HG02763 (cell line): ENCODE data around the gene OPCML.

Source experiments
- ATAC-seq: cut with Tn5 transposase; IDR thresholded peaks from one replicate; pipeline ENCODE4 v1.9.1; 2021; ENCODE audit warnings: mild to moderate bottlenecking, moderate library complexity; ENCODE audit not compliant: unreplicated experiment

The OPCML gene

GRCh38 chr11:133202816-133203215, 329.5 kb downstream of the OPCML start:
- no peak for ATAC-seq

DNA sequence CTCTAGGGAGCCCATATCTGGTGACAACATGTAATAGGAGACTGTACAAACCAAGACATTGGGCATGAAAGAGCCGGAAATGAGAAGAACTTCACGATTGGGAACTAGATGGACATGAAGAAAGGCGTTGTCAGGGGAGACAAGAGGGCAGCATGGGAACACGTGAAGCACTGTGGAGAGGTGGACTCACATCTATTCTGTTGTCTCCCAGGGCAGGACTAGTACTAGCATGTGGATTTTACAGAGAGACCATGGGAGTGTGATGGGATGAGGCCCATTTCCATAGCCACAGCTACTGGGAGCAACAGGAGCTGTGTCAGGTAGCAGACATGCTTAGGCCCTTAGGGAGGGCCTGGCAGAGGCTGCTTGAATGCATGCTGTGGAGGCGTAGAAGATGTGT, 333.9 kb downstream of the OPCML start:
- no peak for ATAC-seq

- no peak for ATAC-seq
Measured at GRCh38 chr11:133197425-133197824, 334.9 kb downstream of the OPCML start.

DNA sequence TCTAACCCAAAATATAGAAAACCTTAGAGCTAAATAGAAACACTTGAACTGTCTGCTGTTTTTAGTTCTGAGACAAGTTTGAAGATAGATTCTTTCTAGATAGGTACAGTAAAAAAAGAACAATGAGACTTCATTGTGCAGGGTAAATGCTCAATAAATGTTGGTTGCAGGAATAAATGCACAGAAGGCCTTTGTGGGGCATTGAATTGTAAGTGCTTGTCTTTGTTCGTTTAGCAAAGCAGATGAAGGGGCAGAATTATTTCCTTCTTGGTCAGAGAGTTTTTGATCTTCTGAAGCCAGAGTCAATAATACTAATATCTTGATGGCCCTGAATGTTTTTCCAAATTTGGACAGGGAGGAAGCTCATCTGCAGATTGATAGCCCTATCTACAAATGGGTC, 340.4 kb downstream of the OPCML start:
- ATAC-seq: no peak

DNA sequence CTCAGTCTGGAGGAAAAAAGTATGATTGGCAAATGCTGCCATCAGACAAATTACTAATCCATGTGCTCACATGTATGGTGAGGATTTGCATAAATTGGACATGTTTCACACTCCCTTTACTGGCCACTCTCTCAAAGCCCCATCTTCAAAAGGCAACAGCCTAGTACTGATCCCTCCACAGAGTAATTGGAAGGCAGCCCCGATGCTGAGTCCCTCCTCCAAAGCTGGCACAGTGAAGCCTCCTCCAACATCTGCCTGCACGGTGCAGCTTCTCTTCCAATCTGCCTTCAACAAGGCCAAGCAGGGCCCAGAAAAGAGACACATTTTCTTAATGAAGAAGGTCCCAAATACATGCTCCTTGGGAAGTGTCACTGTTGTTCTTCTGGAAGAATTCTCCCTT, 350.6 kb downstream of the OPCML start:
- no peak for ATAC-seq

- no peak for ATAC-seq
Measured at GRCh38 chr11:133181066-133181465, 351.2 kb downstream of the OPCML start.

- ATAC-seq: no peak
Measured at GRCh38 chr11:133180201-133180600, 352.1 kb downstream of the OPCML start.

DNA sequence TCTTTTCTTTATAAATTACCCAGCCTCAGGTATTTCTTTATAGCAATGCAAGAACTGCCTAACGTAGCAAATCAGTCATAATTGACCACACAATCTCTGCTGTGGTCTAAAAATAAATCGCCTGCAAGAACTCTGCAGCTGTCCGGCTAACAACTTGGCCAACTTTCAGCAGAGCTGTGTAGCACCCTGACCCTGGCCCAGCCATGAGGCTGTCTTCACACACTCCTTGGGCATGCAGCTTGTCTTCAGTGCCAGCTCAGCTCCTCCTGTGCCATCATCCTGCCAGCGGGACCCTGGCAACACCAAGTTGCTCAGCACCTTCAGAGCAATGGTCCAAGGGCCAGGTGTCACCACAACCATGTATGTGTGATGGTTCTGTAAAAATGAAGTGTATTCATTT, 355.6 kb downstream of the OPCML start:
- no peak for ATAC-seq

DNA sequence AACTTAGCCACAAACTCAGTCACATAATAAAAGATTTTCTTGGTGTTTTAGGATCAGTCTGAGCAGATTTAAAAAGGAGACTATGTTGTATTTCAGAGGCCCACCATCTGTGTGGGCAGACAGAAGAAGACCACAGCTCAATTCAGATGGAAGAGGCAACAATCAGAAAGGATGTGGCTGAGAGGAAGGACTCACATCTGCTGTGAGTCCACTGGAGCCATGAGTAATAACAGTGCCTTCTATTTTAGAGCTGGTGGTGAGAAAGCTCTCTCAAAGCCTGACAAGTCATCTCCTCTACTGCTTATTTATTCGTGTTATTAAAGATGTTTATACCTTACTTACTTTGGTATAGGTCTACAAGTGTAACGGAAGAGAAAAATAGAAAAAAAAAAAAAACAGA, 357.2 kb downstream of the OPCML start:
- no peak for ATAC-seq

- ATAC-seq: no peak
Measured at GRCh38 chr11:133173810-133174412, 358.4 kb downstream of the OPCML start.

GRCh38 chr11:133172349-133172748, 360.0 kb downstream of the OPCML start:
- ATAC-seq: no peak

DNA sequence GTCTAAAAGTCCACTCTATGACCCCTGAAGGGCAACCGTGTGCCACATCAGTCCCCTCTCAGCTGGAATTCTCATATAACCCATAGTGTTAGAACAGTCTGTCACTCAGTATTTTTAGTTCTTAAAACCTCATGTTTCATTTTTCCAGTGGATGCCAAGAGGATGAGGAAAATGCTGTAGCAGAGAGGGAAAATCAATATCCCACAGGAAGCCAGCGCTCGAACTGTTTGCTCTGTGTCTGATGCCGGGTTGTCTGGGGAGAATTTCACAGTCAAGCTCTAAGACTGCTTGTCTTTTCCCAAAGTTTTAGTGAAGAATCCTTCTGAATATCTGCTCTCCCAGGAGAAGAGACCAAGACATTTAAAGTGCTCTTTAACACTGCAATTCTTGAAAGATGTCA, 360.9 kb downstream of the OPCML start:
- ATAC-seq: no peak

DNA sequence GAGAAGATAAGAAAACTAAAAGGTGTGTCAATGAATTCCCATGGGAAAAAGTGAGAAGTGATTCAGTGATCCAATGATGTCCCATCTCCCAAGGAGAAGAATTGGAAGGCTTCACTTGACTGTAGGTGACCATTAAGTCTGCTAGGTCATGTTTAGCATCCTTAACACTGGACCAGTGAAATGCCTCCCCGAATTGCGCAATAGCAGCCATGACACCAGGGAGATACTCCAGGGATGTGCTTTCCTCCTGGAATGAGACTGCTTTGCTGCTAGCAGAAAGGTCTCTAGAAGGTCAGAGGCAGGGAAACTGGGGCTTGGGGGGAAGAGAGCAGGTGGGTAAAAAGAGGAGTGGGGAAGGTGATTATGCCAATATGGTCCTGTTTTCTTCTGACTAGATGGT, 364.3 kb downstream of the OPCML start:
- ATAC-seq: no peak

- ATAC-seq: no peak
Measured at GRCh38 chr11:133166662-133167061, 365.6 kb downstream of the OPCML start.

GRCh38 chr11:133164986-133165385, 367.3 kb downstream of the OPCML start:
- no peak for ATAC-seq

DNA sequence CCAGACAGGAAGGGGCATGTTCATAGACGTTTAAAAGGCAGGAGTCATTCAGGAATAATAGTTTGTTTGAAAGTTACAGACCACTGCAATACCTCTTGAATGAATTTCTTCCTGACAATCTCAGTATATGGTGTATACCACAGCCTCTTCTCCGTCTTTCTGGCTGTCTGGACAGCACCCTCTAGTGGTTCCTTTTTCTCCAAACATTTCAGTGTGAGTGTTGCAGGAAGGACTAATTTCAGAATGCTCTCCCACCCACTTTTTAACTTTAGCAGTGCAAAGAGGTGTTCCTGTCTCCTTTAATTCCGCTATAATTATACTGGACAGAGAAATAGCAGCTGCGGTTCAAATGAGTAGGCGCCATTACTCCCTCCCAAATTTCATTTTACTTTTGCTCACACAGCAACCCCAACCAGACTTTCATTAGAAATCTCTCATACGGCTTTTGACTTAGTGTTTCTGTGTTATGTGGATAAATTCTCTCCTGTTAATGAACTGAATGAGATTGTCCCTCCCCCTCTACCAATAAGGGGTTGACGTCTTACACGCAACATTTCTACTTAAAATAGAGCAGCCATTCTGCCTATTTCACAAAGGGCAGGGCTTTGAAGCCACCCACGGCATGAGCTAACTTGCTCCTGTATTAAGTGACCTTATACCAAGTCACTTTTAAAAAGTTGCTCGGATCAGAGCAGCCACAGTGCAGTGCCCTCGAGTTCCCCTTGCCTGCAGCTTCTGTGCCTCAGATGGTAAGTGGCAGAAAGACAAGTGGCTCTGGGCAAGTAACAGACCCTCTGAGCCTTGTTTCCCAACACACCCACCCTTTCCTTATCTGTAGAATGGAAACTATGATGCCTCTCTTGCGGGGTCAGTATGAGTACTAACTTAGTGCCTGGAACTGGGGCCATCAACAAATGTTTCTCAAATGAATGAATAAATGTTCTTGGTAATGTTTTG, 368.6 kb downstream of the OPCML start:
- no peak for ATAC-seq

DNA sequence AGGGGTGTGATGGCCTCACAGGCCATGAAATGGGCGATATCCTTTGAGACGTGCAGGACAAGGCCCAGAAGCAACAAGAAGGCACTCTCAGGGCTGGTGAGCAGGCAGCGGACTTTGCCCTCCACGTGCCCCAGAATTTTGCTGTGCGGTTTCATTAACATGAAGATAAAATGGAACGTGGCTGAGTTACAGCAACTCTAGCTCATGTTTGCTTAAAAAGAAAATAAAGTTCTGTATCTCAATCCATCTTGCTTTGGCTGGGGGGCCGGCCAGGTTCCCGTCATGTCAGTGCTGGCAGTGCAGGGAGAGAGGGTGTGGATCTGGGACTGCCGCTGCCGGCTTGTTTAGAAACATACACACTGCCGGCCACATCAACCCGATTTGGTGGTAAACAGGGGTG, 370.1 kb downstream of the OPCML start:
- ATAC-seq: no peak

- no peak for ATAC-seq
Measured at GRCh38 chr11:133160754-133161153, 371.5 kb downstream of the OPCML start.

- ATAC-seq: no peak
Measured at GRCh38 chr11:133156986-133157745, 375.1 kb downstream of the OPCML start.

- ATAC-seq: no peak
Measured at GRCh38 chr11:133154781-133155180, 377.5 kb downstream of the OPCML start.

DNA sequence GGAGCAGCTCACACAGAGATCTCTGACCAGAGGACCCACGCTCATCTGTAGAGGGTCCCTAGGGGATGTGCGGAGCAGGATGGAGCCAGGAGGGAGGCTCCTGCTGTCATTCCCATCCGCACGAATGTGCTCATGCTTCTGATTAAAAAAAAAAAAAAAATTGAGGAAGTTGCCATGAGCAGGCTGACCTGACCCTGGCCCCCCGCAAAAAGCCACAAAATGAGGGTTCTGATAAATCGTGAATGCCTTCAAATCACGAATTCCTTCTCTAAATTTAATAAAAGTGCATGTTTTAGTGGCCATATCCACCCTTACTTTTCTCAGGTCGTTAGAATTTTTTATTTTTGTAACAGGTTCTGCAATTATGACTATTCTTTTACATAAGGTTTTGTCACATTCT, 378.2 kb downstream of the OPCML start:
- no peak for ATAC-seq

DNA sequence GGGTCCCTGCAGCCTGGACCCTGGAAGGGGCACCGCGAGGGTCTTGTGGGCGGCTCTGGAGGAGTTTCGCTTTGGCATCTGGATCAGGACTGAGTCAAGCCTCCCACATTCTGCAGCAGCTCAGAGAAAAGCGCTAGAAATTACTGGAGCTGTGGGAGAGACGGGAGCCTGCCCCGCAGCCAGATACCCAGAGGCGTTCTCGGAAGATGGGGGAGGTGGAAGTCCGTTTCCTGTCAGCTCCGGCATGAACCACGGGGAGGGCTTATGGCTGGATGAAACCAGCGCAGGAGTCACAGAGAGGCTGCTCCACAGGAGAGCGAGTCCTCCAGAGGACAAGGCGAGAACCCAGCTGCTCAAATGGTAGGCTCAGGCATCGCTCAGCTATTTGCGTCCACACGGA, 379.3 kb downstream of the OPCML start:
- ATAC-seq: no peak
